HG02610 (cell line): ENCODE data around the gene NISCH.

Experiments used
- ATAC-seq: cut with Tn5 transposase; IDR thresholded peaks from one replicate; pipeline ENCODE4 v1.9.1; 2021; ENCODE audit warnings: mild to moderate bottlenecking, moderate library complexity; ENCODE audit not compliant: unreplicated experiment

Gene NISCH

GRCh38 chr3:52435246-52436101 lies 19.9 kb upstream of the NISCH start:
- ATAC-seq: no peak

GRCh38 chr3:52436500-52437149 lies 18.8 kb upstream of the NISCH start:
- no peak for ATAC-seq

DNA sequence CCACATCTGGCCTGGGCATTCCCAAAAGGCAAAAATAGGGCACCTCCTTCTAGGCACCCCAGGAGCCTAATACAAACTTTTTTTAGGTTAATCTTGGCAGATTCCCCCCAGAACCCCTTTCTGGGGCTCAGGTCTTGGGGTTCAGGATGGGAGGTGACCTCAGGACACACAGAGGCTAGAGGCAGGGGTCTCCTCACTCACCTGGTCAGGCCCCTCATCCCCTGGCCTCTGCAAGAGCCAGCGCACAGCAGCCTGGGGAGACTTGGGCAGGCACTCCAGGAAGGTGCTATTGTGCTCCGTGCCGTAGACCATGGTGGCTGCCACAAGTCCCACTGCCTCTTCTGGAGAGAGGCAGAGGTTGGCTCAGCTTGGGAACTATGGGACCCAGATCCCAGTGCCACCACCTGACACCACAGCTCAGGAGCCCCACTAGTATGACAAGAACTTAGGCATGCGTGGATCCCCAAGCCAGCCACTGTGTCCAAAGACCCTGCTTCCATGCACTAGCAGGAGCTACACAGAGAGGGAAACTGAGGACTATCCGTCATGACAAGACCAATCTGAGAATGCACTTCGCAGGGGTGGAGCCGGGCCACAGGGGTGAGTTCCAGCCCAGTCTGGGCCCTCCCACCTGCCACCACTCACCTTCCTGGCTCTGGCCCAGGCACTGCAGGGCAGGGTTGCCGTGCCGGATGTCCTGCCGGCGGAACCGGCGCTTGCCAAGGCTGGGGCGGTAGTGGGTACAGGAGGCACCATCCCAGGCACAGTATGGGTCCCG lies 17.9 kb upstream of the NISCH start:
- no peak for ATAC-seq

DNA sequence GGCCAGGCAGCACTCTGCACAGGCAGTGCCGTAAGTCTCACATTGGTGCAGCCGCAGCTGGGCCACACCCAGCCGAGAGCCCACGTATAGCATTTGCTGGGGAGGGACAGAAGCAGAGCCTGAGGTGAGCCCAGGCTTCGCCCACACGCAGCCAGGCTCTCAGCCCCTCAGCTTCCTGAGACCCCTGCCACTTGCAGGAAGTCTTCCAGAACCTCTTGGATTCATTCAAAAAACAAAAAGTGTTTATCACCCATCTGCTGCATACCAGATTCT lies 17.4 kb upstream of the NISCH start:
- no peak for ATAC-seq

DNA sequence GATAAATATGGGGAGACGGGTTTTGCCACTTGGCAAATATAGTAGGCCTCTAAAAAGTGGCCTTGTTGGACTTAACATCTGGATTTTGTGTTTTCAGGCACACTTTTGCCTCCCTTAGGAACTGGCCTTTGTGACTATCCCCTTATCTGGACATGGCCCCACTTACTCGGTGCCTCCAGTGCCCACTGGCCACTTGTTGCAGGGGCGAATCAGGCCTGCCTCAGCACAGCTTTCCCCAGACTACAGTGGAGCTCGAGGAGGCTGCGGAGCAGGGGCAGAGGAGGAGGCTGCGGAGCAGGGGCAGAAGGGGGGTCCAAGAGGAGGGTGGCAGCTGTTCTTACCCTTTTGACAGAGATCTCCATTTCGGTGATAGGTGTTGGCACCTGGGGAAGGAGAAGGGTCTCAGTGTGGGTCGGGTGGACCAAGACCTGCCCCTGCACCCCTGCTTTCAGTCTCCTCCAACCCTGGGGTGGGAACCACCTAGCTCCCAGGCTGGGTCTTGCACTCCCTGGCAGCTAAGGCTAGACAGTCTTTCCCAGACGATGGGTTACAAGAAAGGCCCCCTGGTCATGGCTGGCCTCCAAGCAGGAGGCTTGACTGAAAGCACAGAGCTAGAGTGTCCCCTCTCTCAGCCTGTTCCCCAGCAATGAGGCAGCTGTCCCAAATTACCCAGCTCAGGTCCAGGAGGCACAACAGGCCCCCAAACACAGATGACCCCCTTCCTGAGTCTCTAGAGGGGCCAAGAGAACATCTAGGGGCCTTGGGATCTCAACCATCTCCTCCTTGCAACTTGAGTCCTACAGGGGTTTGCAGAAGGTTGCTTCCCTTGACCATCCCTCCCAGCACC lies 16.6 kb upstream of the NISCH start:
- no peak for ATAC-seq

- ATAC-seq: no peak
These were observed 15.8 kb upstream of the NISCH start for GRCh38 chr3:52439426-52440248.

GRCh38 chr3:52440249-52440551 lies 15.2 kb upstream of the NISCH start:
- no peak for ATAC-seq

DNA sequence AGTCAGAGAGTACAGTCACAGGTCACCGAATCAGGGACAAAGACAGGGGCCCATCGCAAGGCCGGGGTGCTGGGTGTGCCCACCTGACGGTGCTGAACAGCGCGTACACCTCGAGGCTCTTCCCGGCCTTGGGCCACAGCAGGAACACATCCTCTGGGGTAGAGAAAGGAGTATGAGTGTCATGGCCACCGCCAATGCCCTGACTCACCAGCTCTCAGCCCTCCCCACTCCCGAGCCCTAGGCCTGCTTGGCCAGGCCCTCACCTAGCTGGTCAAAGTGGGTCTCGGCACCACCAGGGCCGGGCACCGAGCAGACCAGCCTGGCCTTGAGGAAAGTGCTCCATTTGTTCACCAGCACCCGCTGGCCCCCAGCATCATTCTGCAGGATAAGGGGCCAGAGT lies 14.7 kb upstream of the NISCH start:
- no peak for ATAC-seq

GRCh38 chr3:52441091-52441771 lies 14.2 kb upstream of the NISCH start:
- no peak for ATAC-seq

- ATAC-seq: no peak
These were observed 13.6 kb upstream of the NISCH start for GRCh38 chr3:52441772-52442332.

DNA sequence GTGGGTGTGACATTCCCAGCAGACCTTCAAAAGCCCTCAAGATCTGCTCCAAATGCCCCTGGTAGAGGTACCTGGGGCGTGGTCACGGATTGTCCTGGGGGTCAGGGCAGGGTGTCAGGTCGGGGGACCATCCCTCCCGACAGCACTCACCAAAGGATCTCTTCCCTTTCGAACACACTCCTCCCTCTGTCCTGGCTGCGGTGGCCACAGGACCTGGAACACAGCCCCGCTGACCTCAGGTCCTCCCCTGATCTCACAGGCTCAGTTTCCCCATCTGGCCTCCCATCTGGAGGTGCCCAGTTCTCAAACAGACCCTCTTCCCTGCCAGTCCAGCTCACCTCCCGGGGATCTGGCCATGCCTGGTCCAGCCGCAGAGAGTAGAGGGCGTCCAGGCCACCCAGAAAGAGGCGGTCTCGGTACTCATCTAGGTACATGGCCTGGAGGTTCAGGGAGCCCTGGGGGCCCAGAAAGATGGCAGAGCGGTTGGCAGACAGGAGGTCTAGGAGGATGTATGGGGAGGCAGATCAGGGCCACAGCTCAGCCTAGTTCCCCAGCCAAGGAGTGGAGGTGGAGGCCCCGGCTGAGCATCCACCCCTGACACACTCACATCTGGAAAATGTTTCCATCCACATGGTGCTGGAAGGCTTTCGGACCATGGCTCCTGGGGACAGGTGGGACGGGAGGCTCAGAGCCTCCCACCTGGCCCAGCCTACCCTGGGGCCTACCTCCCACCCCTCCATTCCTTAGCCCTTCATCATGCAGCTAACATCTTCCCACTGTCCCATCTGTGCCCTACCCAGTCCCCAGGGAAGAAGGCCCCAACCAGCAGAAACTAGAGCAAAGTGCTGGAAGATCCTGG lies 12.8 kb upstream of the NISCH start:
- no peak for ATAC-seq

GRCh38 chr3:52443268-52443610 lies 12.2 kb upstream of the NISCH start:
- ATAC-seq: no peak

DNA sequence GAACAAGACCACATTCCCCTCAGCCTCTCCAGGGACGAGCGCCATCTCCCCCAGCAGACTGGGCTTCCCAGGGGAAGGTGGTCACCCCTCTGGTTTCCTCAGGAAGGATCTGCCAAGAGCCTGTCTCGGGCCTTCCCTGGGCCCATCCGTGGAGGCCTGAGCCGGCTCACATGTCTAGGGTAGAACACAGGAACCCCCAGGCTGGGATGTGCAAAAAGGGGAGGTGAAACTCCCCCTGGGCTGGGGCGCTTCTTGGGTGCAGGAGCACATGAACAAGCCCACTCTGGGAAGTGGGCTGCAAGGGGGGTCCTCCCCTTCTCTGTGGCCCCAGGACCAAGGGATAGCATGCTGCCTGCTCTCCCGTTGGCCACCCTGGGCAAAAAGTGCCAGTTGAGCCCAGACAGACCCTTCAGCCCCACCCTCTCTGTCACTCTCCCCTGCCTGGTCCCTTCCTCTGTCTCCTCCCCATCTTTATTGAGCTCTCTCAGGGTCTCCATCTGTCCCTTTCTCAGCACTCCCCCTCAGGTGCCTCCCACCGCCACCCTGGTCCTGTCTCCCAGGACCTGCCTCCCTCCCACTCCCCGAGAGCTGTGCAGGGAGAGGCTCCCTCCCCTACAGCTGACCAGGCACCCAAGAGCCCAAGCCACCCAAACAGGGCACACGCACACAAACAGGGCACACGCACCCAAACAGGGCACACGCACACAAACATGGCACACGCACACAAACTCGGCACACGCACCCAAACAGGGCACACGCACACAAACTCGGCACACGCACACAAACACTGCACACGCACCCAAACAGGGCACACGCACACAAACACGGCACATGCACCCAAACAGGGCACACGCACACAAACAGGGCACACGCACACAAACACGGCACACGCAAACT lies 11.4 kb upstream of the NISCH start:
- no peak for ATAC-seq

- peak; percentile 85 for ATAC-seq
These were observed 10.3 kb upstream of the NISCH start, which contains the start of gene SEMA3G for GRCh38 chr3:52444860-52445793. SEMA3G (minus strand) TSS chr3:52445103; CDS start chr3:52445027, 76 bp downstream.

- ATAC-seq: no peak
These were observed 9.4 kb upstream of the NISCH start for GRCh38 chr3:52446042-52446441.
